ENCODE data around the gene HARBI1.
"Not testable (repeated sequence)": the region's sequence is repeated elsewhere in the genome, so short reads cannot be mapped to it uniquely, and the experiment has no call there.

HARBI1 gene

DNA sequence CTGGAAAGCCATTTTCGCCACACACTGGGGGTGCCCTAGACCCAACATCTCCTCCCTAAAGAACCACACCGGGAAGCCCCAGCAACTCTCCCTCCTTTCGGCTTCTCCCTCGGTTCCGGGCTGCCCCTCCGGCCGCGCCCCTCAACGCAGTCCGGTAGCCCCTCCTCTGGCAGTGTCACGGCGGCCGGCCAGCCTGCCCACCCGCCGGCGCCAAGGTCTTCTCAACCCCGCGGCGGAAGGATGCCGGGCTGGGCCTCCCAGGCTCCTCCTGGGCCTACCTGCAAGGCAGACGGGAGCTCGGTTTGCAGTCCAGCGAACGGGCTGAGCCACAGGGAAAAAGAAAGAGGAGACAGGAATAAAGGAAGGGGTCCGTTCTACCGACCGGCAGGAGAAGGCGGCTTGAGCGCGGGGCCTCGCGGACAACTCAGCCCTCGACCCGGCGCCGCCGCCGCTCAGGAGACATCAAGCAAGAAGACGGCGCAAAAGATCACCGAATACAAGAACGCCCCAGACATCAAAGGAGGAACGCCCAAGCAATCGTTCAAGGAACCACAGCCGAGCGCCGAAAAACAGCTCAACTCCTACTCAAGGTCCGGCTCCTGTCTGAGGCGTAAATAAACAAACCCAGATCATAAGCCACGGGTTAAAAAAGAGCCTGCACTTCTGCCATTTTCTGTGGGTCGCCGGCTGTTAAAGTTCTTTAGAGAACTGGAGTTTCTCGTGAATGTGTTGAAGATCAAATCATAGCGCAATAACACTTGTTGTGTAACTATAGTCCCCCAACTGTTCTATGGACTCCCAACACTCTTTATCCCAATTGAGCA lies 23.3 kb downstream of the HARBI1 start, which contains the start of gene AMBRA1 (continued):
- TF ChIP-seq, protein P1, sequence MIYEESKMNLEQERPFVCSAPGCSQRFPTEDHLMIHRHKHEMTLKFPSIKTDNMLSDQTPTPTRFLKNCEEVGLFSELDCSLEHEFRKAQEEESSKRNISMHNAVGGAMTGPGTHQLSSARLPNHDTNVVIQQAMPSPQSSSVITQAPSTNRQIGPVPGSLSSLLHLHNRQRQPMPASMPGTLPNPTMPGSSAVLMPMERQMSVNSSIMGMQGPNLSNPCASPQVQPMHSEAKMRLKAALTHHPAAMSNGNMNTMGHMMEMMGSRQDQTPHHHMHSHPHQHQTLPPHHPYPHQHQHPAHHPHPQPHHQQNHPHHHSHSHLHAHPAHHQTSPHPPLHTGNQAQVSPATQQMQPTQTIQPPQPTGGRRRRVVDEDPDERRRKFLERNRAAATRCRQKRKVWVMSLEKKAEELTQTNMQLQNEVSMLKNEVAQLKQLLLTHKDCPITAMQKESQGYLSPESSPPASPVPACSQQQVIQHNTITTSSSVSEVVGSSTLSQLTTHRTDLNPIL (CRISPR knock-in tag; IDR thresholded peaks at IDR 0.05; ENCODE audit: low read depth), result no peak

DNA sequence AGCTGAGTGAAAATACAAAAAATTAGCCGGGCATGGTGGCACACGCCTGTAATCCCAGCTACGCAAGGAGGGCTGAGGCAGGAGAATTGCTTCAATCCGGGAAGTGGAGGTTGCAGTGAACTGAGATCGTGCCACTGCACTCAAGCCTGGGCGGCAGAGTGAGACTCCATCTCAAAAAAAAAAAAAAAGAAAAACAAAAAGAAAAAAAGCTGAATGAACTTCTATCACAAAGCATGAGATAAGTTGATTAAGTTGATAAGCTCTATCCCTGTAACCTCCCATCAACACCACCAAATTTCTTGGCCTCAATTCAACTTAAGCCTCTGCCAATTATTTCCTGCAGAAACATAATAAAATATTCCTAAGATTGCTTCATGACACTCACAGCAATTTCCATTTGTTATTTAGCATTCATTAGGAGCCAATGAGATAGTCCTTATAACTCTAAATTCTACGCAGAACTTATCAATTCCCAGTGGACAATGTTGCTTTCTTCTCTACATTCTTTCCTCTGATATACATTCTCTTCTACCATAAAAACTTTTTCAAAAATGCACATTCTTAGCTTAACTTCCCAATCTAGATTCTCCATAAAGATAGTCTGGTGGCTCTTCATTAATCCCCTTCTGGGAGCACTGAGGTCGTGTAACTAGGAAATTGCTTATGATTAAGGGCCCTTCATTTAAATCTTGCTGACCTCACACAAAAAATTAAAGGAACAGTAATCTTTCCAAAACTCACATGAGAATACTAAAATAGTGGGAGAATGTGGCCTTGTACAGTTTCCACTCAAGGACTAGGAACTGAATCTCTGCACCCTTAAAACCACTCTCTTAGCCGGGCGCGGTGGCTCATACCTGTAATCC lies 26.1 kb downstream of the HARBI1 start:
- no peak for TF ChIP-seq TCF4 (CRISPR knock-in tag; IDR thresholded peaks at IDR 0.05; ENCODE audit: borderline replicate concordance)
- 0 out of 2 replicates have a peak, but pooled peaks have one; percentile 24 for TF ChIP-seq ISL1 (CRISPR knock-in tag; IDR thresholded peaks at IDR 0.05)
- ATAC-seq, result no peak

DNA sequence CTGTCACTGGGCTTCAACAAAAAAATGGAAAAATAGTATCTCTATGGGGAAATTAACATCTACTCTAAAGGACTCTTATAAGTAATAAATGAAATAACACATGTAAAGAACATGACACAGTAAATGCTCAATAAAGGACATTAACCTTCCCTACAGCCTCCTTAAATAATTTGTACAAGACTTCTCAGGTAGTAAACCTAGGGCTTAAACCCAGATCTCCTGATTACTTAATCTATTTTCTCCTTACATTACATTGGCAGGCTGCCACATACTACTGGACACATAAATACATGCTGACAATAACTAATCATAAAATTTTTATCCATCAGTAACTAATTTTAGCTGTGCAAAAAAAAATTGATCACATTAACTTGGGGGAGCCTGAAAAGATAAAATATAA lies 28.1 kb downstream of the HARBI1 start:
- ATAC-seq, result no peak

DNA sequence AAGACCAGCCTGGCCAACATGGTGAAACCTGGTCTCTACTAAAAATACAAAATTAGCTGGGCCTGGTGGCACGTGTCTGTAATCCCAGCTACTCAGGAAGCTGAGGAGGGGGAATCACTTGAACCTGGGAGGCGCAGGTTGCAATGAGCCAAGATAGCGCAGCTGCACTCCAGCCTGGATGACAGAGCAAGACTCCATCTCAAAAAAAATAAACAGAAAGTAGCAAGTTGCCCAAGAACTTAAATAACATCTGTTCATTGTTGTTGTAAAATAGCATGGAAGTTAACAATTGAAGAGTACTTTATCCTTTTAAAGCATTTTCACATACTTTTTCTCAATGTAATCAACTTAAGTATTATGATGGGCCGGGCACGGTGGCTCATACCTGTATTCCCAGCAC lies 28.9 kb downstream of the HARBI1 start:
- no peak for ATAC-seq
- TF ChIP-seq ZNF8 (CRISPR knock-in tag; IDR thresholded peaks at IDR 0.05), result no peak

More for the DNA sequence above, 28.1 kb downstream of the HARBI1 start:
- TF ChIP-seq ZNF565 (CRISPR knock-in tag; conservative IDR thresholded peaks at IDR 0.05; ENCODE audit: low read depth) (no peak), ARNTL (CRISPR knock-in tag; IDR thresholded peaks at IDR 0.05; ENCODE audit: borderline replicate concordance, low read depth) (no peak), PPARA (CRISPR knock-in tag; IDR thresholded peaks at IDR 0.05; ENCODE audit: borderline replicate concordance) (no peak), RARB (CRISPR knock-in tag; IDR thresholded peaks at IDR 0.05) (no peak), BACH2 (CRISPR knock-in tag; IDR thresholded peaks at IDR 0.05; ENCODE audit: borderline replicate concordance) (no peak), ZNF70 (CRISPR knock-in tag; IDR thresholded peaks at IDR 0.05) (no peak), TOX (CRISPR knock-in tag; IDR thresholded peaks at IDR 0.05; ENCODE audit: borderline replicate concordance) (no peak), ZNF8 (CRISPR knock-in tag; IDR thresholded peaks at IDR 0.05) (no peak), OSR1 (CRISPR knock-in tag; IDR thresholded peaks at IDR 0.05) (no peak)
- TF ChIP-seq, protein P2, sequence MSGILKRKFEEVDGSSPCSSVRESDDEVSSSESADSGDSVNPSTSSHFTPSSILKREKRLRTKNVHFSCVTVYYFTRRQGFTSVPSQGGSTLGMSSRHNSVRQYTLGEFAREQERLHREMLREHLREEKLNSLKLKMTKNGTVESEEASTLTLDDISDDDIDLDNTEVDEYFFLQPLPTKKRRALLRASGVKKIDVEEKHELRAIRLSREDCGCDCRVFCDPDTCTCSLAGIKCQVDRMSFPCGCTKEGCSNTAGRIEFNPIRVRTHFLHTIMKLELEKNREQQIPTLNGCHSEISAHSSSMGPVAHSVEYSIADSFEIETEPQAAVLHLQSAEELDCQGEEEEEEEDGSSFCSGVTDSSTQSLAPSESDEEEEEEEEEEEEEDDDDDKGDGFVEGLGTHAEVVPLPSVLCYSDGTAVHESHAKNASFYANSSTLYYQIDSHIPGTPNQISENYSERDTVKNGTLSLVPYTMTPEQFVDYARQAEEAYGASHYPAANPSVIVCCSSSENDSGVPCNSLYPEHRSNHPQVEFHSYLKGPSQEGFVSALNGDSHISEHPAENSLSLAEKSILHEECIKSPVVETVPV (CRISPR knock-in tag; IDR thresholded peaks at IDR 0.05), result no peak
- TF ChIP-seq, protein P1 (CRISPR knock-in tag; IDR thresholded peaks at IDR 0.05; ENCODE audit: low read depth), result no peak
- TF ChIP-seq, protein P3, sequence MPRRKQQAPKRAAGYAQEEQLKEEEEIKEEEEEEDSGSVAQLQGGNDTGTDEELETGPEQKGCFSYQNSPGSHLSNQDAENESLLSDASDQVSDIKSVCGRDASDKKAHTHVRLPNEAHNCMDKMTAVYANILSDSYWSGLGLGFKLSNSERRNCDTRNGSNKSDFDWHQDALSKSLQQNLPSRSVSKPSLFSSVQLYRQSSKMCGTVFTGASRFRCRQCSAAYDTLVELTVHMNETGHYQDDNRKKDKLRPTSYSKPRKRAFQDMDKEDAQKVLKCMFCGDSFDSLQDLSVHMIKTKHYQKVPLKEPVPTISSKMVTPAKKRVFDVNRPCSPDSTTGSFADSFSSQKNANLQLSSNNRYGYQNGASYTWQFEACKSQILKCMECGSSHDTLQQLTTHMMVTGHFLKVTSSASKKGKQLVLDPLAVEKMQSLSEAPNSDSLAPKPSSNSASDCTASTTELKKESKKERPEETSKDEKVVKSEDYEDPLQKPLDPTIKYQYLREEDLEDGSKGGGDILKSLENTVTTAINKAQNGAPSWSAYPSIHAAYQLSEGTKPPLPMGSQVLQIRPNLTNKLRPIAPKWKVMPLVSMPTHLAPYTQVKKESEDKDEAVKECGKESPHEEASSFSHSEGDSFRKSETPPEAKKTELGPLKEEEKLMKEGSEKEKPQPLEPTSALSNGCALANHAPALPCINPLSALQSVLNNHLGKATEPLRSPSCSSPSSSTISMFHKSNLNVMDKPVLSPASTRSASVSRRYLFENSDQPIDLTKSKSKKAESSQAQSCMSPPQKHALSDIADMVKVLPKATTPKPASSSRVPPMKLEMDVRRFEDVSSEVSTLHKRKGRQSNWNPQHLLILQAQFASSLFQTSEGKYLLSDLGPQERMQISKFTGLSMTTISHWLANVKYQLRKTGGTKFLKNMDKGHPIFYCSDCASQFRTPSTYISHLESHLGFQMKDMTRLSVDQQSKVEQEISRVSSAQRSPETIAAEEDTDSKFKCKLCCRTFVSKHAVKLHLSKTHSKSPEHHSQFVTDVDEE (CRISPR knock-in tag; IDR thresholded peaks at IDR 0.05), result no peak

DNA sequence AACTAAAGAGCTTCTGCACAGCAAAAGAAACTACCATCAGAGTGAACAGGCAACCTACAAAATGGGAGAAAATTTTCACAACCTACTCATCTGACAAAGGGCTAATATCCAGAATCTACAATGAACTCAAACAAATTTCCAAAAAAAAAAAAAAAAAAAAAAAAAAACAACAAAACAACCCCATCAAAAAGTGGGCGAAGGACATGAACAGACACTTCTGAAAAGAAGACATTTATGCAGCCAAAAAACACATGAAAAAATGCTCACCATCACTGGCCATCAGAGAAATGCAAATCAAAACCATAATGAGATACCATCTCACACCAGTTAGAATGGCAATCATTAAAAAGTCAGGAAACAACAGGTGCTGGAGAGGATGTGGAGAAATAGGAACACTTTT lies 33.5 kb downstream of the HARBI1 start:
- not testable (repeated sequence) for ATAC-seq

DNA sequence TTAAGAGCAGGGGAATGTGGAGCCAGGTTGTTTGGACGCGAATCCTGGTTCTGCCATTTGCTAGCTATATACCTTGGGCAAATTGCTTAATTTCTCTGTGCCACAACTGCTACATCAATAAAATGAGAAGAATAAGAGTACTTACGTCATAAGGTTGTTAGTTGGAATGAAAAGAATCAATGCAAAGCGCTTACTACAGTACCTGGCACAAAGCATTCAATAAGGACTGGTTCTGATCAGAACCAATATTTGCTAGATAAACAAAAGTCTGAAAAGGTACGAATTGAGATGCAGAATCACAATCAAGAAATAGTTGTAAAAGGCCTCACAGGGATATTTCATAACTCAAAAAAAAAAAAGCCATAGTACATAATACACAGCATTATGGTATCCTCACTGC lies 34.4 kb downstream of the HARBI1 start:
- no peak for TF ChIP-seq OSR1 (CRISPR knock-in tag; IDR thresholded peaks at IDR 0.05)
- no peak for ATAC-seq

All from SK-N-SH treated with all-trans-retinoic acid at 6 μM for 48 hours (cell line).